Fibroblast of the aortic adventitia (primary cell): ENCODE results near the gene GRM5. TPM values are rescaled to one million over a fixed set of nuclear protein-coding genes. Genes with fewer than 3 reads are reported as not detected.
"Not testable (repeated sequence)": the region's sequence is repeated elsewhere in the genome, so short reads cannot be mapped to it uniquely, and the experiment has no call there.

Experiments used
- DNase-seq: peaks from one replicate; pipeline ENCODE4 v3.0.0-alpha.2; 2010; ENCODE audit warnings: low read depth
- H3K4me3 ChIP-seq: 2 replicates; pipeline ENCODE4 v1.5.1; 2011; ENCODE audit warnings: low read depth, mild to moderate bottlenecking, control low read depth, low read length, moderate library complexity
- CTCF ChIP-seq: IDR thresholded peaks from 2 replicates; pipeline ENCODE4 v1.5.1; 2011; ENCODE audit warnings: mild to moderate bottlenecking, low read length, control low read depth, inconsistent platforms; ENCODE audit not compliant: insufficient read depth
- total RNA-seq: library from RNA; depleted of rRNA; stranded (reverse); fragments of >200 nt; gene quantifications from 2 replicates; pipeline ENCODE4 v1.2.3, GENCODE V29; 2012; ENCODE audit warnings: low replicate concordance

Gene GRM5
- total RNA-seq, 1 donor, result under 0.01 TPM

- H3K4me3 ChIP-seq, result no peak overlapping the region
- peak; percentile 2 for DNase-seq
- TF ChIP-seq CTCF, result no peak
These were observed 156.3 kb downstream of the GRM5 start for GRCh38 chr11:88909500-88909899.

- DNase-seq, H3K4me3 ChIP-seq: not testable (repeated sequence)
These were observed 164.3 kb downstream of the GRM5 start for GRCh38 chr11:88901436-88901835.

DNA sequence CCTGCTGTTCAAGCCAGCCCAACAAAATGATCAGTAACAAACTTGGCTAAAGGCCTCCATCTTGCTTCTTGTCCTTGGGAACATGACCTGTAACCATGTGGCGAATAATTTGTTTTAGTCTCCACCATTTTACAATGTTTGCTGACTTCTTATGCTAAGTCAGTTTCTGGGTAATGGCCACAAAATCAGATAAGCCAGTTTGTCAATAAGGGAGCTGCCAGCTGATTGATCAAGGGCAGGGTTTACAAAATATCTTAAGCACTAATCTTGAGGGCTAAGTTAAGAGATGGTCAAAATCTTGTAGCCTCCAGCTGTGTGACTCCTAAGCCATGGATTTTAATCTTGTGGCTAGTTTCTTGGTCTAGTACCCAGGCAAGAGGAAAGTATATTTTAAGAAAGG lies 176.9 kb downstream of the GRM5 start:
- not testable (repeated sequence) for H3K4me3 ChIP-seq, DNase-seq

- peak; percentile 71 for DNase-seq
- H3K4me3 ChIP-seq, result no peak overlapping the region
- peak; percentile 56 for TF ChIP-seq CTCF
These were observed 179.0 kb downstream of the GRM5 start for GRCh38 chr11:88886796-88887195.

DNA sequence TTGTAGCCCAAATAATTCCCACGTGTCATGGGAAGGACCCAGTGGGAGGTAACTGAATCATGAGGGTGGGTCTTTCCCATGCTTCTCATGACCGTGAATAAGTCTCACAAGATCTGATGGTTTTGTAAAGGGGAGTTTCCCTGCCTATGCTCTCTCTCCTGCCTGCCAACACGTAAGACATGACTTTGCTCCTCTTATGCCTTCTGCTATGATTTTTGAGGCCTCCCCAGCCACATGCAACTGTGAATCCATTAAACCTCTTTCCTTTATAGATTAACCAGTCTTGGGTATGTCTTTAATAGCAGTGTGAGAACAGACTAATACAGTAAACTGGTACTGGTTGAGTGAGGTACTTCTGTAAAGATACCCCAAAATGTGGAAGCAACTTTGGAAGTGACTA lies 183.0 kb downstream of the GRM5 start:
- not testable (repeated sequence) for H3K4me3 ChIP-seq, DNase-seq

GRCh38 chr11:88861618-88862017 lies 204.2 kb downstream of the GRM5 start:
- H3K4me3 ChIP-seq, result no peak overlapping the region
- DNase-seq, result no peak
- TF ChIP-seq CTCF, result no peak

GRCh38 chr11:88860431-88860830 lies 205.4 kb downstream of the GRM5 start:
- not testable (repeated sequence) for H3K4me3 ChIP-seq, DNase-seq

GRCh38 chr11:88853963-88854362 lies 211.8 kb downstream of the GRM5 start:
- not testable (repeated sequence) for DNase-seq, H3K4me3 ChIP-seq

- H3K4me3 ChIP-seq, DNase-seq: not testable (repeated sequence)
These were observed 214.2 kb downstream of the GRM5 start for GRCh38 chr11:88851547-88851946.

- not testable (repeated sequence) for H3K4me3 ChIP-seq, DNase-seq
These were observed 216.0 kb downstream of the GRM5 start for GRCh38 chr11:88849773-88850172.

DNA sequence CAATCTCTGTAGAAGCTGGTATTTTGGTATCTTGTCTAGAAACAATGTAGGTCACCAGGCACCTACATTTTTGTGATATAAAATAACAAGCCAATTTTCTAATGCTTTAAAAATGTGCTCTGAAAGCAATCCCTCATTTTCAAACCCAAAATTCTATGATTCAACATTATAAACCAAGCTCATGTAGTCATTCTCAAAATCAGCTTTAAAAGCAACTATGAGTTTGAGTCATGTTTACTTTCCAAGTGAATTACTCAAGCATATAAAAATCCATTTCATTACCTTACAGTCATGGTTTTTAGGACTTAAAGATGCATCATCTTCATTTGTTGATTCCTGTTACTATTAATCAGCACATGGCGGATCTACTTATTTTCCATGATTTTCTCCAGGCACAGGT lies 216.4 kb downstream of the GRM5 start:
- peak; percentile 7 for DNase-seq

DNA sequence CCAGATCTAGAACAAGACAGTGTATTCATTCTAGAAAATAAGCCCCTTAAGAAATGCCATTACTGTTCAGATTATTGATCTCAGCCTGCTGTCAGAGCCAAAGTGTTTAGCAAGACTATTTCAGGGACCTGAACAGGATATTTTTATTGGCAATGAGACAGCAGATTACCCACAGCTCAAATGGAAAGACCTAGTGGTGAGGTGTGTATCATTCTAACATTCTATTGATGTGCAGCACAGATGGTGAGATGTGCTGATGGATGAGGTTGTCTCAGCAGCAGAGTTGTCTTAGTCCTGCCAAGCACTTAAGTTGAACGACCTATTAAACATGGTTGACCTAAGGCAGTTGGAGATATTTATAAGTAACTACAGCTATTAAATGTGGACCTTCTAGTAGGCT lies 219.5 kb downstream of the GRM5 start:
- not testable (repeated sequence) for DNase-seq, H3K4me3 ChIP-seq

More for the DNA sequence above, 216.4 kb downstream of the GRM5 start:
- no peak overlapping the region for H3K4me3 ChIP-seq
- no peak for TF ChIP-seq CTCF

GRCh38 chr11:88844941-88845340 lies 220.8 kb downstream of the GRM5 start:
- not testable (repeated sequence) for DNase-seq, H3K4me3 ChIP-seq

GRCh38 chr11:88843766-88844426 lies 221.9 kb downstream of the GRM5 start:
- not testable (repeated sequence) for H3K4me3 ChIP-seq, DNase-seq

DNA sequence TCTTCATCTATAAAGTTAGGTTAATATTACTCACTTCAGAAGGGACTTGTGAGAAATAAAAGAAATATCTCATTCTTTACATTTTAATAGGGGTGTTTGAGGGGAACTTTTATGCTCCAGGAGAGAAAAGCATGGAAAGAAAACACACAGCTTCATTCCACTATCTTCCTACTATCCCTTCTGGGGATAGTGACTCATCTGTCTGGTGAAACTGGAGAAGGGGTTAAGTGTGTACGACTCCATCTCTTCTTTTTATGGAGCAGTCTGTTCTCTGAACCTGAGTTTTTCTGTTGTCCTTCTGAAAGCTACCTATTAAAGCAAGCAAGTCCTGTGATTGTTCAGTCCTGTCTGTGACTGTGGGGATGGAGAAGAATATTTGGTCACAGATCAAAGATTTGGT lies 227.6 kb downstream of the GRM5 start:
- DNase-seq, result not testable (repeated sequence)

More for the DNA sequence above, 227.6 kb downstream of the GRM5 start:
- H3K4me3 ChIP-seq, result not testable (repeated sequence)
